GM21529 (cell line): ENCODE measurements around the gene PLXND1.
"Not testable (repeated sequence)": the region's sequence is repeated elsewhere in the genome, so short reads cannot be mapped to it uniquely, and the experiment has no call there.

ENCODE experiments used
- ATAC-seq: cut with Tn5 transposase; IDR thresholded peaks from one replicate; pipeline ENCODE4 v1.9.1; 2021; ENCODE audit not compliant: unreplicated experiment

The PLXND1 gene

DNA sequence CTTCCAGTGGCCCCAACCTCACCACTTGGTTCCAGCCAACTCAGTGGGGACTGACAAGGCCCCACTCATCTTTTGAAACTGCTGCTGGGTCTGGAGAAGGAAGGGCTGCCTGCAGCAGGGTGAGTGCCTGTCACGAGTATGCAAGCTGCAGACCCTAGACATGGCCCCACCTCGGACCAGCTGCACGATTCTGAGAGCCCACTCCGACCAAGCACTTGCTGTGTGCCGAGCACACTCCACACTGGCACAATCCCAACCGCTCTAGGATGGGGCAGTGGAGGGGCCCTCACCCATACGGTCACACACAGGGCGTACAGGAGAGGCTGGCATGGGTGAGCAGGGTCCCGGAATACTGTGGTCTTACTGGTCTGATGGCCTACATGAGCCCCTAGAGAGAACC is 8.0 kb upstream of the PLXND1 start:
- no peak for ATAC-seq

DNA sequence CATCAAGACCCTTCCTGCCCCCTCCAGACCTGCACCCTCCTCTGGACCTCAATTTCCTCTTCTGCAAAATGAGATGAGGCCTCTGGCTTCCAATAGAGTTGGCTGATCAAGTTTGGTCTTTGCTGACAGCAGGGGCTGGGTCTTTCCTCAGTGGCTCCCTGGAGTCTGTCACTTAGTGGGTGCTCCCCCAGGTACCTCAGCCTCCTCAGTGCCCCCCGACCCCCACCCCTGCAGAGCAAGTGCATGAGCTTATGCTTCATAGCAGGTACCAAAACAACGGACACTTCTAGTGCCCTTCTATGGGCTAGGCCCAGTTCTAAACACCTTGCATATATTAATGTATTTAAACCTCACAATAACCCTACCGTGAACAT is 6.9 kb upstream of the PLXND1 start:
- no peak for ATAC-seq

DNA sequence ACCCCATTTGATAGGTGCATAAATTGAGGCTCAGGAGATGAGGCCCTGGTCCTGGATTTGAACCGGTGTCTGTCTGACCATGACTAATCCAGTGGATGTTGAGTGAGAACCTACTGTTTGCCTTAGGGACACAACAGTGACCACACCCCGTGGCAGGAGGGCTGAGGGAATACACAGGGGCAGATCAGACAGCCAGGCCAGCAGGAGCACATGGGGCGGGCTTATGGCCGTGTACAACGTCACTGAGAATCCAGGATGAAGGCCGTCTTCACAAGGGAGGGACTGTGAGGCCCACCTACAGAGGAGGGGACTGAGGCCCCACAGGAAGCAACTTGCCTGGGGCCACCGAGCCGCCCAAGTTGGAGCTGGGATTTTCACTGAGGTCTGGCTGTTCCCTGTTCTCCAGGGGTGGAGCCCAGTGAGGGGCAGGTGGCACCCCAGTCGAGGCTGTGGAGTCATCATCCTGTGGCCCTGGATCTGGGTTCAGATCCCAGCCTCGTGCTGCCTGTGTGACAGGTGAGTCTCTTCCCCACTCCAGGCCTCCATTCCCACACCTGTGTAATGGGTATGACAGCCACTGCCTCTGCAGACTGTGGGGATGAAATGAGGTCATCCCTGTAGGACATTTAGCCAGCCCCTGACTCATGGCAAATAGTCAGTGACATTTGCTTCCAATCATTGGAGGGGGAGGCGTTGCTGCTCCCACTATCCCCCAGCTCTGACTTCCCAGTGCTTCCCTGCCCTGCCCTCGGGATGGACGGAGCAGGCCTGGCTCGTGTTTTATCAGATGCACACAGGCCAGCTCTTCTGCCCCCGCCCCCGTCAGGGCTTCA is 6.3 kb upstream of the PLXND1 start:
- ATAC-seq, result no peak

DNA sequence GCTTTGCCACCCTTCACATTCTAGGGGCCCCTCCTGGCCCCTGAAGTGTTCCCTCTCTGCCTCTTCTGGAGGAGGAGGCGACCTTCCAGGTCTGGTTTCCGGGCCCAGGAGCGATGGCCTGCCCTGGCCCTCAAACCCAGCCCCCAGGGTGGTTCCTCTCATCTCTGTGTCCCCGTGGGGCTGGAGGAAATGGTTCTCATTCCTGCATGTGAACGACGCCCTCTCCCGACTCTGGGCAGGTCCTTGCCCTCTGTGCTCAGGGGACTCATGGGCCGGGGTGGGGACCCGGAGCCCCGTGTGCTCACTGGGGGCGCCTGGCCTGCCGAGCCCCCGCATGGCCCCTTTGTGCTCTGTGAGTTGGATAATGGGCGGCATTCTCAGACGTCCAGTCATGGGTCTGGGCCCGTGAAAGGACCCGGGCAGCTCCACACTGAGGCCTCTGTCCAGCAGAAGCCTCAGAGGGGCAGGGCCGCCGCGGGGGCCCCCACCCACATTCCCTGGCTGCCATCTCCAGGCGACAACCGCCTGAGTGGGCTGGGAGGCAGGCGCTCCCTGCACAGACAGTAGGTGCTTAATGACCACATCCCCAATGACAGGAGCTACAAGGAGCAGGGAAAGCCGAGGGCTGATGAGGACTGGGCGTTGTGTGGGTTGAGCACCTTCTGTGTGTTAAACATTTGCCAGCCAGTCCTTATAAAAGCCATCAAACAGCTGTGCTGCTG is 5.5 kb upstream of the PLXND1 start:
- ATAC-seq, result no peak

DNA sequence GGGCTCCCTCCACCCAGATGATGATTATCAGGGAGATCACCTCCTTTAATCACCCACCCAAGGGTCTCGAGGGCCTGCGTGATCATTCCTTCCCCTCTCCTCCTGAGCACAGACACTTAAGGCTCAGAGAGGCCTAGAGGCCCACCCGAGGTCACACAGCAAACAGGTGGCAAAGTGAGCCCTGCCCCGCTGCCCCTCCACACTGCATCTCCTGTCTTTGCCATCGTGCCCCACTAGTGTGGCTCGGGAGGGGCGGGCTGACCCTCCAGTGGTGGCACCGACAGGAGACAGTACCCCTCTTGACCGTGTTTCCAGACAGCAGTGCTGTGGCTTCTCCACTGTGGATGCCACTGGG is 4.9 kb upstream of the PLXND1 start:
- ATAC-seq, result no peak

DNA sequence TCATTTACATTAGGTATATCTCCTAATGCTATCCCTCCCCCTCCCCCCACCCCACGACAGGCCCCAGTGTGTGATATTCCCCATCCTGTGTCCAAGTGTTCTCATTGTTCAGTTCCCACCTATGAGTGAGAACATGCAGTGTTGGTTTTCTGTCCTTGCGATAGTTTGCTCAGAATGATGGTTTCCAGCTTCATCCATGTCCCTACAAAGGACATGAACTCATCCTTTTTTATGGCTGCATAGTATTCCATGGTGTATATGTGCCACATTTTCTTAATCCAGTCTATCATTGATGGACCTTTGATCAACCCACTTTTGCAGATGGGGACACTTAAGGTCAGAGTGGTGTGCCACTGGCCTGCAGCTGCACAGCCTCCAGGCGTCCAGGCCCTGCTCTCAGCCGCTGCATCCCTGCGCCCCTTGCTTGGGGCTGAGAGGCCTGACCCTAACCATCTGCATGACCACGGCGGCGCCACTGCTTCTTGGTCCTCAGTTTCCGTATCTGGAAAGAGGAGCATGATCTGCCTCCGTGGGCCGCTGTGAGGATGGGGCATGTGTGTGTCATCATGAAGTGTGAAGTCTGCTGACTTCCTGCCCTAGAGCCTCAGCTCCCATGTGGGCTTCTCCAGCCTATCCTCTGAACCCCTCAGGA is 4.4 kb upstream of the PLXND1 start:
- not testable (repeated sequence) for ATAC-seq

DNA sequence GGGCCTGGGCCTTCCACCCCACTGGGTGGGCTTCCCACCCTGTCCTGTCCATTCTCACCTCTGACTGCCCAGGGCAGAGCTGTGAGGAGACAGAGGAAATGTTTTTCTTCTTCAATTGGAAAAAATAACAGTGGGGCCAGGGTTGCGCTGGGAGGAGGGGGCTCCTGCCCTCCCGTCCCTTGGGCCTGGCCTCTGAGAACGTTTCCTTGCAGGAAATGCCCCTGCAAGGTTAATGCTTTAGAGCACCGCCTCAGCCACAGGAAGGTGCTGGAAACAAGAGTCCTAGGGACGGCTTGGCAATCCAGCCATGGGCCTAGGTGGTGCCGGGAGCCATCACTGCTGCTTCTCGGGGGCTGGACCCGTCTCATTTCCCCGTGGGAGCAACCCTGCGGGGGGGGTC is 3.8 kb upstream of the PLXND1 start:
- ATAC-seq, result no peak

DNA sequence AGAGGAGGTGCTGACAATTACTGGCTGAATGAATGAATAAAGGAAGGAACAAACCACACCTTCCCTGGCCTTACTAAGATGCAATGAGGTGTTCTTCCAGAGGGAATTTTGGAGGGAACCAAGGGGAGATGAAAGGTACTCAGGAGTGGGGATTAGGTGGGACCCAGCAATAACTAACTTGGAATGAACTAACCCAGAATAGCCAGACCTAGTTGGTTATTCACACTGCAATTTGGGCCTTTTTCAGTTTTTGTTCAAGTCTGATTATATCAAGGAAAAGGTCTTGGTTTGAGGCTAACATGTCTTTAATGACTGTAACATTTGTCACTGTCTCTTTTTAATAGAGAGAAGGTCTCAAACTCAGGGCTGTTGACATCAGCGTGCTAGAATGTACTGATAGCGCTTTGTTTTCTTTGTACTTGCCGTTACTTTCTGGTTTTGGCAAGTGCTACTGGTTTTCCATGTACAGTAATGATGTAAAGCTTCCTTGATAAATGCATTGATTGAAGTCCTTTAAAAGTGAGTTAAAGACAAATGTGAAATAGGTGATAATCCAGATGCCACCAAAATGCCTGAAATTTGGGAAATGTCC is 3.2 kb upstream of the PLXND1 start:
- ATAC-seq, result no peak

DNA sequence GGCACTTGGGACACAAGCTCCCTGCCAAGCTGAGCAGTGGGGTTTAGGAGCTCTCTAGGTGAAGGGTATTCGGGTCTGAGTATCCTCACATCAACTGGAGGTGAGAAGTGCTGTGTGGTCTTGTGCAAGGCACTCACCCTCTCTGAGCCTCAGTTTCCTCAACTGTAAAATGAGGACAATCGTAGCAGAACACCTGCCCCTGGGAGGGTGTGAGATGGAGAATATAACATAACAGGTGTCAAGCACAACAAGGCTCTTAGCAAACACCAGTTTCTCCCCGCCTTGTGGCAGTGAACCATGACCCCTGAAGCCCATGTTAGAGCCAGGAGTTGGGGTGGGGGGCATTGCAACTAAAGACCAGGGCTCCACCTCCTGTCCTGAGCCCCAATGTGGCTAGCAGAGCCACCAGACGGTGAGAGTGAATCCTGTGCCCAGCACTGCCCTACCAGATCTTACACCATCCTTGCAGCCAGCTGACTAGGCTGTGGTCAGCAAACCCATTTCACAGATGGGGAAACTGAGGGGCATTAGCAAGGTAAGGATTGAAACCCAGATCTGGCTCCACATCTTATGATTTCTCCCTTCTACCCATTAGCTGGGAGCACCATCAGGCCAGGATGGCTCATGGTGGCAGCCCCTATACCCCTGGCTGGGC is 2.6 kb upstream of the PLXND1 start:
- ATAC-seq, result no peak

DNA sequence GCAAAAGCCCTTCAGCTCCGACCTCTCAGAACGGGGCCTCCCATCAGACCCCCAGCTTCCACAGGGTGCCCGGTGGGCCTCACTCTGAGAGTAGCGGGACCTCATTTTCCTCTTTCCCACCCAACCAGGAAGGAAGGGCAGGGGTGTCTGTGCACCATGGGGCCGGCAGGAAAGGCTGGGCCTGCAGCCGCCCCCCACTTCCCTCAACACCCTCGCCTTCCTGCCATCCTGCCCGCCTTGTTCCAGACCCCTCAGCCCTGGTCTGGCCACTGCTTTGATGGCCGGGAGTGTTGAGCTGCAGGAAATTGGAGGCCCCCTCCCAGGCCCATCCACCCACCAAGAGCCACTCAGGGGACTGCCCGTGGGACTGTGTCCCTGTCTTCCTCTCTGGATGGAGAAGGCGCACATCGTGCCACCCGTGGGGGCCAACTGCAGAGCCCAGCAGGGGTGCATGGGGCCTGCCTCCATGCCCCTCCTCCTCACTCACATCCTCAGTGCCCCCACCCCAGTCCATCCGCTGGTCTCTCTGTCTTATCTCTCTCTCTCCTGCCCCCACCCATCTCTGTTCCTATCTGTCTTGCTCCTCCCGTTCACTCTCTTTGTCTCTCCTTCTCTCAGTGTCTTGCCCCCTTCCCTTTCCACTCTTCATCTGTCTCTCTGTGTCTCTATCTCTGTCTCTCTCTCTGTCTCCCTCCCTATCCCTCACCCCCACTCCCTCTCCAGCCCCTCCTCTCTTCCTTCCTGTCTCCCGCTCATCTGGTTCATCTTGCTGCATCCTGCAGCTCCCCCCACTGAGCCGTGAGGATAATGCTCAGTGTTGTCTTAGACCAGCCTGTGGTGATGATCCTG is 1.8 kb upstream of the PLXND1 start:
- ATAC-seq, result no peak

DNA sequence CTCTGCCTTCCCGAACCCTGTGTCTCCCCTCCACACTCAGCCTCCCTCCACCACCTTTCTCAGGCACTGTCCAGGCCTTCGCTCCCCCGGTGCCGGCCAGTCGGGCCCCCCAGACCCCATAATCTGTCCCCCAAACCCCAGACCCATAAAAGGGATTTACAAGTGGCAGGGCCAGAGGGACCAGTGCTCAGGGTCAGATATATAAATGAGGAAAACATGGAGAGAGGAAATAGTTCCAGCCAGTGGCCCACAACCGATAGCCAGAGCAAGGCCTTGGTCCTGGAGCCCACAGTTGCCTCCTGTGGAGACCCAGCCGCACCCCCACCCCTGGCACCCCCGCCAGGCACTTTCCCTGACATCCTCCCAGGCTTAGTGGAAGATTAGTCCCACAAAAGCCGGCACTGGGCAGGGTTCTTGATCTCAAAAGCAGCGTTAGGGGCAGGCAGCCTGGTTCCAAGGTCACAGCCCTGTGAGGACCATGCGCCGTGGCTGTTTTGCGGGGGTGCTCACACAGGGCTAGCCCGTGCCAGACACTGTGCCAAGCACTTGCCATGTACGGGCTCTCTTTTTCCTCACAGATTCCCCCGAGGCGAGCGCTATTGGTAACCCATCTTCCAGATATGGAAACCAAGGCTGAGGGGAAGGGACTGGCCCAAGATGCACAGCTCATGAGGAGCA is 1.1 kb upstream of the PLXND1 start:
- ATAC-seq, result no peak

DNA sequence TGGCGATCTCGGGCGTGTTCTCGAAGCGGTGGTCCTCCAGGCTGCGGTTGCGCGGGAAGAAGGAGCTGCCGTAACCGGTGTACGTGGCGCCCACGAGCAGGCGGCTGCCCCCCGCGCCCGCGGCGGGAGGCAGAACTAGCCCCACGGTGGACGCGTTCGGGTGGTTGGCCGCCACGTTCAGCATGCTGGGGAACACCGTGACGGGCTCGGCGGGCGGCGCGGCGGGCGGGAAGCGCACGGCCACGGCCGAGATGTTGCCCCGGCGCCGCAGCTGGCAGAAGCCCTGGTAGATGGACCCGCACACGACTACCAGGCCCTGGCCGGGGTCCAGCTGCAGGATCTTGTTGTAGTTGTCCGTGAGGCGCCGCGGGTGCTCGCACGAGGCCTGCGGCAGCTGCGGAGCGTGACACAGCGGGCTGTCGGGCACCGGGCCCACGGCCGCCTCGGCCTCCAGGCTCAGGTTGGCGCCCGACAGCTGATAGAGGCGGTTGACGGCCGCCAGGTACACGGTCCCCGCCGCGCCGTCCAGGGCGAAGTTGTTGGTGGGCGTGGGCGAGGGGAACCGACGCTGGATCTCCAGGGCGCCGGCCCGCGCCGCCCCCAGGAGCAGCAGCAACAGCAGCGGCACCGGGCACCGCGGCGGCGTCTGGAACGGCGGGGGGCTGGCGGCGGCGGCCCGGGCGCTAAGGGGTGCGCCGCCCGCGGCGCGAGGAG is 397 bp downstream of the PLXND1 start:
- no peak for ATAC-seq

DNA sequence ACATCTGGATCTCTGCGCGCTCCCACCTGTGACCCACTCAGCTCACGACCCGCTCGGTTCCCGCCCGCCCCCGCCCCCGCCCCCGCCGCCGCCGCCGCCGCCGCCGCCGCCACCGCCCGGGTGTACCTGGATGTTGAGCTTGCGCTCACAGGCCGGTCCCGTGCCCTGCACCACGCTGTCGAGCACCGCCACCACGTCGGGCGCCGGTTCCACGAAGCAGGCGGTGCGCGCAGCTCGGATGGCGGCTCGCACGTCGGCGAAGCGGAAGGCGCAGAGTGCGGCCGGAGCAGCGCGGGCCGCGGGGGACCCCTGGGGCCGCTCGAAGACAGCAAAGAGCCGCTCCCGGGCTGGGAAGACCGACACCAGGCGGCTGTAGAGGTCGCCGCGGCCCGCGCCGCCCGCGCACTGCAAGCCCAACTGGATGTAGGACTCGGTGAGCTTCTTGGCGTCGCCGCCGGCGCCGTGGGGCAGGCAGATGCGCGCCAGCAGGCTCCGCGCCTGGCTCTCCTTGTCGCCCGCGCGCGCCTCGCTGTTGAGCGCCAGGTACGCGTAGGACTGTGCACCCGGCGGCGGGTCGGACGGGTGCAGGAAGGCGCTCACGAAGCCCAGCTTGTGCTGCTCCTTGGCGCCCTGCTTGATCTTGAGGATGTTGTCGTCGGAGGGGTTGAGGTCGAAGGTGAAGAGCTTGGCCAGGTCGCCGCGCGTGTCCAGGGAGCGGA is 1.1 kb downstream of the PLXND1 start:
- ATAC-seq, result no peak

DNA sequence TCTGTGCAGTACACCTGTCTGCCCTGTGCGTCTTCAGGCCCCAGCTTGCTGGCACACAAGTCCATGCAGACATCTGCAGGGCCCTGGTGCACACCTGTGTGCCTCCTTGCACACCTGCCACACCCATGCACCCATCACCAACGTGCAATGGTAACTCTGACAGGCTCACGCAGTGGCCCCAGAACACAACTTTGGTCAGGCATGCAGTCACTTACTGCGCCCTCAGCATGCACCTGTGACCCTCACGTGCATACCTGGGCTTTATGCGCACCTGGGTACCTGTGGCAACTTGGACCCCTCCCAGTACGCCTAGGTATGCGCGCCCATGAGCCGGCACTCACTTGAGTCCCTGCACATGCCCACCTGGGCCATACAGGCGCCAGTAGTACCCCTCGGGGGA is 1.7 kb downstream of the PLXND1 start:
- ATAC-seq, result no peak

DNA sequence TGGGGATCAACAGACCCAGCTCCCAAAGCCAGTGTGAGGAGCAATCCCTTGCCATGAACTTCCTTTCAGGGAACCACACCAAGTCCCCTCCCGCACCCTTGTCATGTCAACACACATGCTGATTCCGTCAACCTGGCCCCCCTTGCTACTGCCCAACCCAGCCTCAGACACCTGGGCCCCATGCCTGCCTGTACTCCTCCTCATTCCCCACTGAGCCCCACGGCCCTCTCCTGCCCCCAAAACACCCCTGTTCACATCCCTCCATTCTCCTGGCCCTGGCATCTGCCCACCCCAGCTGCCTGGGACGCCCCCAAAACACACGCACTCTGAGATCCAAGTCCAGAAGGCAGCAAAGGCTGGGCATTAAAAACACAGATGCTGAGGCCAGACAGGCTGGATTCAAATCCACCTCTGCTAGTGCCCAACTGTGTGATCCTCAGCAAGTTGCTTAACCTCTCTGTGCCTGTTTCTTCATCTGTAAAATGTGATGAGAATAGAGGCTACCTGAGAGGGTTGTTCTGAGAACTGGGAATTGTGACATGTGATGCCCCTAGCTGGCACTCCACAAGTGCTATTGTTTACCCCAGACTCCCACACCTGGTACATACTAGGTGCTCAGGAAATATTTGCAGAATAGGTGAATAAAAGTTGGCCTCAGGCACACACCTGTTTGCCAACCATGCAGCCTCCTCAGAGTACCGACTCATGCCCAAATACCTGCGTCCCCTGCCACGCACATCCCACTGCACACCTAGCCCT is 2.3 kb downstream of the PLXND1 start:
- no peak for ATAC-seq

DNA sequence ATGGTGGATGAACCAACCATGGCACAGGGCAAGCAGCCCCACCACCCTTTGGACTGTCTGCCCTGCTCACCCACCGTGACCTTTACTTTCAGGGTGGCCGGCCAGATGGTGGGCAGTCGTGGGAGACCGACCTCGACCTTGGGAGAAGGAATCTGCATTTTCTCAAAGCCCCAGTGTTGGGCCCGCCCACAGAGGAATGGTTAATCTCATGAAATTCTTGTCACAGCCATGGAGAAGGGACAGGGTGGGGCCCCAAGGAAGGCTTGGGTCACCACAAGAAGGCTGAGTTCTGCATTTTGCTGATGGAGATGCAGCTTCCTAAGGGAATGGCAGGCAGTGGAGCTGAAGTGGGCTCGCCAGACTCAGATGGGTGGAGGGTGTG is 2.9 kb downstream of the PLXND1 start:
- no peak for ATAC-seq

DNA sequence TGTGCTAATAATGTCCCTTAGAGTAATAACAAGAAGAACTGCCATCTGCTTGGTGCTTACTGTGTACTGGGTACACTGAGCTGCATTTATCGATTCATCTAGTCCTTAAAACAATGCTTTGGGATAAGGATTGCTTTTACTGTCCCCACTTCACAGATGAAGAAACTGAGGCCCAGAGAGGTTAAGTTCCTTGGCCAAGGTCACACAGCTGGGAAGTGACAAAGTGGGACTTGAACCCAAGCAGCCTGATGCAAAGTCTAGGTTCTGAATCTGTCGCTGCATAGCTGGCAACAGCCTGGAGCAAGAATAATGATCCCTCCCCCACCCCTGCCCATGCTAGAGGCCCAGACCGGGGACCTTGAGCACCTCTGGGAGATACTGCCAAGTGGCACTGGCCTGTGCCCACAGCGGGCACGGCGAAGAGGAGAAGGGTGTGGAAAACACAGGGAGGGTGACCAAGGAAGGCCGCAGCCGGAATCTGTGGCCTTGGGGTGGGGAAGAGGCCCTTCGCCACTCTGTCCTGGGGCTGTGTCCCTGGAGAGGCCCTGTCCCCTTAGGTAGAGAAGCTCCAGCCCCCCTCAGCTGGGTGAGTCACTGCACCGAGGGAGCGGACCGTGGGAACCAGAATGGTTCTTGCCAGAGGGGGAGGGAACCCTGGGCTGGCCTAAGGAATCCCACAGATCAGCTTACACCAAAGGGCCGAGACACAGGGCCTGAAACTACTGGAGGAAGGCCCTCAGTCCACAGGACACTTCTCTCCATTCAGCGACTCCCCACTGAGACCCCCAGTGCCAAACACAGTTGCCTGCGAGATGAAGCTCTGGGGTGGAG is 3.5 kb downstream of the PLXND1 start:
- ATAC-seq, result no peak
